HUES64 (cell line): ENCODE measurements around the gene TMEM263.

ENCODE experiments used
- H3K27ac ChIP-seq: 2 replicates; pipeline ENCODE4 v1.7.0; 2013; ENCODE audit warnings: low read depth, low read length, inconsistent platforms
- H3K27me3 ChIP-seq: 2 replicates; pipeline ENCODE4 v1.6.1; 2013; ENCODE audit warnings: mild to moderate bottlenecking, low read length; ENCODE audit not compliant: insufficient read depth
- H3K36me3 ChIP-seq: 2 replicates; pipeline ENCODE4 v1.6.1; 2013; ENCODE audit warnings: mild to moderate bottlenecking, low read length; ENCODE audit not compliant: insufficient read depth
- H3K4me1 ChIP-seq: 2 replicates; pipeline ENCODE4 v1.6.1; 2013; ENCODE audit warnings: mild to moderate bottlenecking, low read length, moderate library complexity; ENCODE audit not compliant: insufficient read depth
- H3K4me3 ChIP-seq: 2 replicates; pipeline ENCODE4 v1.5.1; 2013; ENCODE audit warnings: mild to moderate bottlenecking, low read length, moderate library complexity
- H3K9ac ChIP-seq: 2 replicates; pipeline ENCODE4 v1.6.1; 2013; ENCODE audit warnings: mild to moderate bottlenecking, low read depth, low read length
- H3K9me3 ChIP-seq: 2 replicates; pipeline ENCODE4 v1.6.1; 2013; ENCODE audit warnings: low read depth, low read length; ENCODE audit not compliant: insufficient read depth
- WGBS: fragments of 150-250, 120-280 bp; methylation state at CpG from one replicate; pipeline ENCODE4 v1.1.7; 2013; ENCODE audit warnings: missing lambda C conversion rate; 5-methylcytosine and 5-hydroxymethylcytosine counted together

Gene TMEM263

GRCh38 chr12:106950591-106950990 is 5.1 kb upstream of the TMEM263 start:
- Histone ChIP-seq H3K9me3 (peaks cover 27% of the 10 kb centered on the region), H3K4me3 (no peak overlapping the region), H3K27me3 (peaks cover 14% of the 10 kb centered on the region), H3K27ac (no peak overlapping the region), H3K4me1 (no peaks in the 10 kb centered on the region), H3K36me3 (no peaks in the 10 kb centered on the region), H3K9ac (no peak overlapping the region)
- WGBS: 100% methylated on average over 5 of the region's 5 CpGs

GRCh38 chr12:106953352-106954250 is 2.1 kb upstream of the TMEM263 start:
- H3K4me3 ChIP-seq: no peak overlapping the region
- H3K27ac ChIP-seq: no peak overlapping the region
- peaks cover 11% of the 10 kb centered on the region for H3K9me3 ChIP-seq
- no peak overlapping the region for H3K9ac ChIP-seq
- WGBS: 98% methylated on average over 8 of the region's 12 CpGs
- no peaks in the 10 kb centered on the region for H3K36me3 ChIP-seq
- H3K4me1 ChIP-seq: peaks cover 5% of the 10 kb centered on the region; the same call in 1 of the 2 replicates
- H3K27me3 ChIP-seq: peaks cover 14% of the 10 kb centered on the region

- Histone ChIP-seq H3K9me3 (no peaks in the 10 kb centered on the region), H3K27ac (peak overlapping the region; percentile 94; the same call in 1 of the 2 replicates), H3K27me3 (peaks cover 14% of the 10 kb centered on the region), H3K9ac (peak overlapping the region; percentile 93; the same call in 1 of the 2 replicates), H3K4me3 (peak overlapping the region; percentile 94), H3K4me1 (peaks cover 5% of the 10 kb centered on the region; the same call in 1 of the 2 replicates), H3K36me3 (0 out of 2 replicates have a peak, but pooled peaks cover 2% of the 10 kb centered on the region)
- 67% methylated on average over 35 of the region's 36 CpGs for WGBS
Measured at GRCh38 chr12:106954462-106955376, 988 bp upstream of the TMEM263 start.

- H3K27ac ChIP-seq: peak overlapping the region; percentile 94; the same call in 1 of the 2 replicates
- WGBS: under 1% methylated on average over 32 of the region's 34 CpGs
Measured at GRCh38 chr12:106956048-106956578, 406 bp downstream of the TMEM263 start.

GRCh38 chr12:106957583-106957982 is 1.9 kb downstream of the TMEM263 start:
- Histone ChIP-seq H3K9me3 (no peaks in the 10 kb centered on the region), H3K9ac (no peak overlapping the region), H3K27ac (no peak overlapping the region), H3K27me3 (peaks cover 11% of the 10 kb centered on the region), H3K4me1 (peaks cover 5% of the 10 kb centered on the region; the same call in 1 of the 2 replicates), H3K4me3 (peak overlapping the region; percentile 94), H3K36me3 (0 out of 2 replicates have a peak, but pooled peaks cover 2% of the 10 kb centered on the region)
- 83% methylated on average over 1 of the region's 1 CpG for WGBS

More at GRCh38 chr12:106956048-106956578, 406 bp downstream of the TMEM263 start:
- Histone ChIP-seq H3K27me3 (peaks cover 14% of the 10 kb centered on the region), H3K36me3 (0 out of 2 replicates have a peak, but pooled peaks cover 2% of the 10 kb centered on the region), H3K9me3 (no peaks in the 10 kb centered on the region), H3K9ac (peak overlapping the region; percentile 93), H3K4me1 (peaks cover 5% of the 10 kb centered on the region; the same call in 1 of the 2 replicates), H3K4me3 (peak overlapping the region; percentile 94)

- Histone ChIP-seq H3K9me3 (no peaks in the 10 kb centered on the region), H3K4me3 (no peak overlapping the region), H3K9ac (no peak overlapping the region), H3K27ac (no peak overlapping the region), H3K27me3 (no peaks in the 10 kb centered on the region), H3K4me1 (peaks cover 5% of the 10 kb centered on the region; the same call in 1 of the 2 replicates), H3K36me3 (0 out of 2 replicates have a peak, but pooled peaks cover 2% of the 10 kb centered on the region)
- WGBS: 100% methylated on average over 3 of the region's 3 CpGs
Measured at GRCh38 chr12:106960443-106960842, 4.7 kb downstream of the TMEM263 start.

- no peaks in the 10 kb centered on the region for H3K9me3 ChIP-seq
- WGBS: 95% methylated on average over 3 of the region's 3 CpGs
- H3K36me3 ChIP-seq: peaks cover 10% of the 10 kb centered on the region
- no peak overlapping the region for H3K27ac ChIP-seq
- H3K4me1 ChIP-seq: peaks cover 3% of the 10 kb centered on the region; the same call in 1 of the 2 replicates
- no peak overlapping the region for H3K9ac ChIP-seq
- H3K27me3 ChIP-seq: no peaks in the 10 kb centered on the region
- H3K4me3 ChIP-seq: no peak overlapping the region
Measured at GRCh38 chr12:106962286-106962685, 6.6 kb downstream of the TMEM263 start.

- Histone ChIP-seq H3K27ac (no peak overlapping the region), H3K36me3 (peaks cover 29% of the 10 kb centered on the region), H3K4me3 (no peak overlapping the region), H3K9ac (no peak overlapping the region), H3K27me3 (no peaks in the 10 kb centered on the region), H3K9me3 (no peaks in the 10 kb centered on the region), H3K4me1 (no peaks in the 10 kb centered on the region)
- WGBS: 91% methylated on average over 2 of the region's 2 CpGs
Measured at GRCh38 chr12:106964526-106964925, 8.8 kb downstream of the TMEM263 start.

GRCh38 chr12:106971065-106971464 is 15.4 kb downstream of the TMEM263 start:
- 96% methylated on average over 2 of the region's 2 CpGs for WGBS
- no peaks in the 10 kb centered on the region for H3K27me3 ChIP-seq
- H3K9ac ChIP-seq: no peak overlapping the region
- H3K9me3 ChIP-seq: no peaks in the 10 kb centered on the region
- H3K4me1 ChIP-seq: no peaks in the 10 kb centered on the region
- peaks cover 55% of the 10 kb centered on the region for H3K36me3 ChIP-seq
- H3K27ac ChIP-seq: no peak overlapping the region
- no peak overlapping the region for H3K4me3 ChIP-seq

- Histone ChIP-seq H3K9ac (no peak overlapping the region), H3K36me3 (peaks cover 34% of the 10 kb centered on the region), H3K4me1 (no peaks in the 10 kb centered on the region), H3K4me3 (no peak overlapping the region), H3K9me3 (no peaks in the 10 kb centered on the region), H3K27me3 (no peaks in the 10 kb centered on the region), H3K27ac (no peak overlapping the region)
Measured at GRCh38 chr12:106973545-106973944, 17.8 kb downstream of the TMEM263 start.
